Hepatocyte (in vitro differentiated cells): ENCODE measurements around the gene PITX3. TPM values are rescaled to one million over a fixed set of nuclear protein-coding genes. Genes with fewer than 3 reads are reported as not detected.

ENCODE experiments used
- DNase-seq: peaks from one replicate; pipeline ENCODE4 v3.0.0-alpha.2; 2016; ENCODE audit warnings: low spot score
- H2AFZ ChIP-seq: fragments of 200-600 bp; sonication (generic); 2 replicates; pipeline ENCODE4 v1.6.0; 2016; ENCODE audit warnings: antibody characterized with exemption, mild to moderate bottlenecking
- H3K27ac ChIP-seq: fragments of 200-600 bp; sonication (generic); 2 replicates; pipeline ENCODE4 v1.5.1; 2016; ENCODE audit warnings: mild to moderate bottlenecking
- H3K27me3 ChIP-seq: fragments of 200-600 bp; sonication (generic); 2 replicates; pipeline ENCODE4 v1.6.1; 2016
- H3K36me3 ChIP-seq: fragments of 200-600 bp; sonication (generic); replicated peaks from 2 replicates; pipeline ENCODE4 v1.5.1; 2016; ENCODE audit warnings: low read depth; ENCODE audit not compliant: insufficient read depth
- H3K4me1 ChIP-seq: fragments of 200-600 bp; sonication (generic); 2 replicates; pipeline ENCODE4 v1.5.1; 2016; ENCODE audit warnings: mild to moderate bottlenecking, moderate library complexity; ENCODE audit not compliant: insufficient read depth
- H3K4me2 ChIP-seq: fragments of 200-600 bp; sonication (generic); 2 replicates; pipeline ENCODE4 v1.6.0; 2016
- H3K4me3 ChIP-seq: fragments of 200-600 bp; sonication (generic); 2 replicates; pipeline ENCODE4 v1.5.1; 2016; ENCODE audit warnings: mild to moderate bottlenecking
- H3K79me2 ChIP-seq: fragments of 200-600 bp; sonication (generic); 2 replicates; pipeline ENCODE4 v1.6.0; 2017; ENCODE audit warnings: mild to moderate bottlenecking
- H3K9me2 ChIP-seq: fragments of 200-600 bp; sonication (generic); replicated peaks from 2 replicates; pipeline ENCODE4 v1.6.0; 2017; ENCODE audit warnings: mild to moderate bottlenecking; ENCODE audit not compliant: insufficient read depth
- H3K9me3 ChIP-seq: fragments of 200-600 bp; sonication (generic); 2 replicates; pipeline ENCODE4 v1.5.1; 2016; ENCODE audit warnings: low read depth, mild to moderate bottlenecking
- H4K20me1 ChIP-seq: fragments of 200-600 bp; sonication (generic); 2 replicates; pipeline ENCODE4 v1.6.0; 2016; ENCODE audit warnings: mild to moderate bottlenecking; ENCODE audit not compliant: insufficient read depth, poor library complexity, severe bottlenecking
- EZH2 ChIP-seq: fragments of 200-600 bp; sonication (generic); IDR thresholded peaks from 2 replicates; pipeline ENCODE4 v1.6.1; 2016; ENCODE audit warnings: antibody characterized with exemption, mild to moderate bottlenecking, borderline replicate concordance
- EZH2phosphoT487 ChIP-seq: fragments of 200-600 bp; sonication (generic); IDR thresholded peaks from one replicate; pipeline ENCODE4 v1.6.1; 2018; ENCODE audit warnings: antibody characterized with exemption, mild to moderate bottlenecking, low read depth, moderate library complexity; ENCODE audit not compliant: unreplicated experiment, severe bottlenecking
- WGBS: methylation state at CpG from one replicate; pipeline ENCODE4 v1.1.6; 2016; ENCODE audit warnings: low lambda C conversion rate; ENCODE audit errors: missing lambda C conversion rate; 5-methylcytosine and 5-hydroxymethylcytosine counted together
- polyA plus RNA-seq: library from polyadenylated mRNA; unstranded; fragments of >200 nt; fragmentation: Nextera tagmentation; extraction: Ambion mirVana; gene quantifications from 2 replicates; pipeline ENCODE4 v1.2.1, GENCODE V29; 2016
- total RNA-seq: library from RNA; depleted of rRNA; stranded (reverse); fragments of >200 nt; gene quantifications from 2 replicates; pipeline ENCODE4 v1.2.3, GENCODE V29; 2014
- TF ChIP-seq, protein P1 (sequence below): fragments of 200-600 bp; sonication (generic); IDR thresholded peaks from 2 replicates; pipeline ENCODE4 v1.5.1; 2016; ENCODE audit warnings: antibody characterized with exemption, mild to moderate bottlenecking; ENCODE audit not compliant: poor library complexity

Gene PITX3
- total and polyA plus RNA-seq, 2 experiments from 2014 or later: 0.52 TPM; not detected in 1

DNA sequence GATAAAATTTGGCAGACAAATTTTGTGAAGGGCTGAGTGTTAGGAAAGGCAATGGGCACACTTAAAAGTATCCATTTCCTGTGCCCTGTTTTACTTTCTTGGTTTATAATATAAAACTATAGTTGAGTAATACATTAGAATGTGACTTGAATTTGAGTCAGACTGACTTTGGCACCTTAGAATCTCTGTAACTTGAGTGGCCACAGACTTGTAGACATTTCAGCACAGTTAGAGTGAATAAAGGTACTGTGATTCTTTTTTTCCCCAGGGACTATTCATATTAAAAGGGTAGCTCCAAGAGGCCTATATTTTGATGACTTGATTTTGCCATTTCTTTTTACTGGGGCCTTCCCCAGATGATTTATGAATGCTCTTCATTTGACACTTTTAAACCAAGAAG, 26.4 kb upstream of the PITX3 start:
- Histone ChIP-seq H4K20me1 (peaks cover 59% of the 10 kb centered on the region), H3K4me3 (no peak overlapping the region), H3K27ac (no peak overlapping the region), H3K36me3 (no peaks in the 10 kb centered on the region), H3K79me2 (peaks cover 94% of the 10 kb centered on the region), H3K27me3 (no peaks in the 10 kb centered on the region), H3K4me2 (no peak overlapping the region), H2AFZ (no peak overlapping the region), H3K9me3 (no peaks in the 10 kb centered on the region), H3K4me1 (no peaks in the 10 kb centered on the region), H3K9me2 (no peaks in the 10 kb centered on the region)
- no peak for DNase-seq
- TF ChIP-seq, protein P1, sequence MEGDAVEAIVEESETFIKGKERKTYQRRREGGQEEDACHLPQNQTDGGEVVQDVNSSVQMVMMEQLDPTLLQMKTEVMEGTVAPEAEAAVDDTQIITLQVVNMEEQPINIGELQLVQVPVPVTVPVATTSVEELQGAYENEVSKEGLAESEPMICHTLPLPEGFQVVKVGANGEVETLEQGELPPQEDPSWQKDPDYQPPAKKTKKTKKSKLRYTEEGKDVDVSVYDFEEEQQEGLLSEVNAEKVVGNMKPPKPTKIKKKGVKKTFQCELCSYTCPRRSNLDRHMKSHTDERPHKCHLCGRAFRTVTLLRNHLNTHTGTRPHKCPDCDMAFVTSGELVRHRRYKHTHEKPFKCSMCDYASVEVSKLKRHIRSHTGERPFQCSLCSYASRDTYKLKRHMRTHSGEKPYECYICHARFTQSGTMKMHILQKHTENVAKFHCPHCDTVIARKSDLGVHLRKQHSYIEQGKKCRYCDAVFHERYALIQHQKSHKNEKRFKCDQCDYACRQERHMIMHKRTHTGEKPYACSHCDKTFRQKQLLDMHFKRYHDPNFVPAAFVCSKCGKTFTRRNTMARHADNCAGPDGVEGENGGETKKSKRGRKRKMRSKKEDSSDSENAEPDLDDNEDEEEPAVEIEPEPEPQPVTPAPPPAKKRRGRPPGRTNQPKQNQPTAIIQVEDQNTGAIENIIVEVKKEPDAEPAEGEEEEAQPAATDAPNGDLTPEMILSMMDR: no peak
- TF ChIP-seq EZH2phosphoT487: no peak
- TF ChIP-seq EZH2: no peak

DNA sequence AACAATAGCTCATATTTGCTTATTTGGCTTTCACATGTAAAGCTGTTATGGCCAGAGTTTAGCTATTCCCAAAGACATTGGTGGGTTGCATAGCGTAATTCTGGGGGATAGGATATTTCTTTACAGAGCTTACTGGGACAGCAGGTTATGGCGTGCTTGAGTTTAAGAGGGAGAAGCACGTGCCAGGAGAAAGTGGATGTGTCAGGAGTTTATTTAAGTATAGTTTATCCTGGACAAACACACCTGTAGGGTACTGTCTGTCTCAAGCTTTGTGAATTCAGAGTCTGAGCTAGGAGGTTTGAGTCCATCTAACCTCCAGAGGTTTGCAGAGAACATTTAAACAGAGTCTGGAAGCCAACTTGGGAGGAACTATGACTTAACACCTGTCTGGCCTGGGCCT, 25.4 kb upstream of the PITX3 start:
- Histone ChIP-seq H3K4me2 (no peak overlapping the region), H3K9me3 (no peaks in the 10 kb centered on the region), H3K27ac (no peak overlapping the region), H3K36me3 (no peaks in the 10 kb centered on the region), H3K27me3 (no peaks in the 10 kb centered on the region), H2AFZ (no peak overlapping the region), H3K4me1 (no peaks in the 10 kb centered on the region), H3K4me3 (no peak overlapping the region), H4K20me1 (peaks cover 51% of the 10 kb centered on the region), H3K79me2 (peaks cover 93% of the 10 kb centered on the region), H3K9me2 (no peaks in the 10 kb centered on the region)
- TF ChIP-seq, protein P1: no peak
- no peak for TF ChIP-seq EZH2
- TF ChIP-seq EZH2phosphoT487: no peak
- 85% methylated on average over 3 of the region's 3 CpGs for WGBS
- DNase-seq: no peak

DNA sequence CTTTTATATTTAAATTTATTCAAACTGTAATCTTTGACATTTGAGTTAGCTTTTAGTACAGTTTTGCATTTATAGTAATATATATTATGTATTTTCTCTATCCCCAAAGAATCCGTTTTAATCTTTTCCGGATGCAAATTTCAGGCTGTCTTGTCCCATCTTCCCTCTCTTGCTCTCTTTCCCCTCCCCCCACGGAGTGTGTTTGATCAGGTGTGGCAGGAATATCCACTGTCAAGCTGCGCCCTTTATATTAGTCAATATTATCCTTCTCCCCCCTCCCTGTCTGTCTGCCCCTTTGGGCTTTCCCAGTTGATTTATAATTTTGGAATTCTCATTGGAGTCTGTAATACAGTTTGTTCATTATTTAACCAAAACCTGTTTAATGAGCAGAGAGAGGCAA, 23.1 kb upstream of the PITX3 start:
- Histone ChIP-seq H3K4me3 (no peak overlapping the region), H3K79me2 (peaks cover 92% of the 10 kb centered on the region), H3K27me3 (no peaks in the 10 kb centered on the region), H2AFZ (no peak overlapping the region), H3K9me2 (no peaks in the 10 kb centered on the region), H3K4me1 (no peaks in the 10 kb centered on the region), H3K36me3 (no peaks in the 10 kb centered on the region), H3K27ac (no peak overlapping the region), H4K20me1 (peaks cover 44% of the 10 kb centered on the region), H3K4me2 (no peak overlapping the region), H3K9me3 (no peaks in the 10 kb centered on the region)
- no peak for DNase-seq
- TF ChIP-seq, protein P1: no peak
- TF ChIP-seq EZH2phosphoT487 (no peak), EZH2 (no peak)
- WGBS: 98% methylated on average over 4 of the region's 4 CpGs
